AG04450 (cell line): ENCODE data around the gene NT5C2. TPM values are rescaled to one million over a fixed set of nuclear protein-coding genes. Genes with fewer than 3 reads are reported as not detected.
"Not testable (repeated sequence)": the region's sequence is repeated elsewhere in the genome, so short reads cannot be mapped to it uniquely, and the experiment has no call there.

Source experiments
- CTCF ChIA-PET: fragments of 300-600, 350-600 bp; formaldehyde crosslinking; extraction: SDS; loops from one replicate; lab custom pipeline; 2022; ENCODE audit warnings: antibody characterized with exemption, inconsistent platforms; lab: Charles Lee
- POLR2A ChIA-PET: fragments of 350-600 bp; formaldehyde crosslinking; extraction: SDS; loops from one replicate; lab custom pipeline; 2021; ENCODE audit warnings: antibody characterized with exemption, inconsistent platforms; lab: Yijun Ruan, JAX
- DNase-seq: peaks from one replicate; pipeline ENCODE4 v3.0.0-alpha.2; 2011; ENCODE audit warnings: low read depth, low spot score
- H3K27ac ChIP-seq: one replicate; pipeline ENCODE4 v1.5.1; 2012; ENCODE audit warnings: low read depth, low read length, control low read depth
- H3K27me3 ChIP-seq: one replicate; pipeline ENCODE4 v1.6.0; 2012; ENCODE audit warnings: low read length; ENCODE audit not compliant: control insufficient read depth, insufficient read depth
- H3K4me3 ChIP-seq: 2 replicates; pipeline ENCODE4 v1.5.1; 2011; ENCODE audit warnings: mild to moderate bottlenecking, low read depth, low read length, control low read depth
- H3K9me3 ChIP-seq: 2 replicates; pipeline ENCODE4 v1.5.1; 2012; ENCODE audit warnings: low read length; ENCODE audit not compliant: control insufficient read depth, insufficient read depth
- CTCF ChIP-seq: IDR thresholded peaks from 2 replicates; pipeline ENCODE4 v1.5.1; 2011; ENCODE audit warnings: low read depth, low read length, control low read depth, inconsistent platforms
- polyA plus RNA-seq: library from polyadenylated mRNA; depleted of rRNA; stranded (reverse); fragments of >200 nt; gene quantifications from 2 replicates; pipeline ENCODE4 v1.2.3, GENCODE V29; 2011

The NT5C2 gene
- polyA plus RNA-seq, 1 experiment: 117 TPM

GRCh38 chr10:103193820-103194529 is 903 bp upstream of the NT5C2 start:
- Histone ChIP-seq H3K27me3 (no peaks in the 10 kb centered on the region), H3K27ac (no peak overlapping the region), H3K4me3 (no peak overlapping the region), H3K9me3 (no peaks in the 10 kb centered on the region)
- no peak for DNase-seq
- ChIA-PET POLR2A (interaction anchor here (0.7 to 2.8 kb wide), 6 partner anchors 18 to 276 kb away, joined by 3 to 31 read pairs (median 6); partner anchors contain the start of gene CNNM2), CTCF (interaction anchor here (3.3 kb wide), 1 partner anchor 45 kb away, joined by 20 read pairs; no protein-coding TSS in a partner anchor)
- no peak for TF ChIP-seq CTCF

- no peaks in the 10 kb centered on the region for H3K27me3 ChIP-seq
- POLR2A ChIA-PET: interaction anchor here (0.6 to 2.8 kb wide), 12 partner anchors 24 to 323 kb away, joined by 3 to 31 read pairs (median 4); partner anchors contain the start of genes AS3MT and CNNM2
- H3K4me3 ChIP-seq: peak overlapping the region; percentile 83
- H3K9me3 ChIP-seq: no peaks in the 10 kb centered on the region
- peak; percentile 15 for DNase-seq
- CTCF ChIA-PET: interaction anchor here (0.6 to 3.3 kb wide), 5 partner anchors 38 to 164 kb away, joined by 3 to 28 read pairs (median 6); no protein-coding TSS in a partner anchor
- peak overlapping the region; percentile 92 for H3K27ac ChIP-seq
- no peak for TF ChIP-seq CTCF
Observed at GRCh38 chr10:103192451-103193106, 493 bp downstream of the NT5C2 start.

- no peaks in the 10 kb centered on the region for H3K9me3 ChIP-seq
- no peak for DNase-seq
- CTCF ChIA-PET: interaction anchor here (0.6 to 3.3 kb wide), 4 partner anchors 38 to 52 kb away, joined by 3 to 28 read pairs (median 12); no protein-coding TSS in a partner anchor
- H3K27me3 ChIP-seq: no peaks in the 10 kb centered on the region
- peak overlapping the region; percentile 92 for H3K27ac ChIP-seq
- POLR2A ChIA-PET: interaction anchor here (0.6 to 2.8 kb wide), 10 partner anchors 24 to 323 kb away, joined by 3 to 31 read pairs (median 4); partner anchors contain the start of gene AS3MT
- TF ChIP-seq CTCF: no peak
- H3K4me3 ChIP-seq: peak overlapping the region; percentile 83
Observed at GRCh38 chr10:103192089-103192450, 1.0 kb downstream of the NT5C2 start.

GRCh38 chr10:103191198-103191597 is 1.9 kb downstream of the NT5C2 start:
- H3K27ac ChIP-seq, H3K9me3 ChIP-seq, DNase-seq, H3K27me3 ChIP-seq: not testable (repeated sequence)
- H3K4me3 ChIP-seq: peak overlapping the region; percentile 83
- POLR2A ChIA-PET: interaction anchor here (0.7 to 2.8 kb wide), 3 partner anchors 37 to 64 kb away, joined by 5 to 31 read pairs (median 12); no protein-coding TSS in a partner anchor
- CTCF ChIA-PET: interaction anchor here (0.6 to 3.3 kb wide), 3 partner anchors 48 to 273 kb away, joined by 3 to 28 read pairs (median 20); no protein-coding TSS in a partner anchor

GRCh38 chr10:103188853-103189252 is 4.2 kb downstream of the NT5C2 start:
- POLR2A ChIA-PET: interaction anchor here (0.6 to 0.7 kb wide), 3 partner anchors 44 to 1390 kb away, joined by 3 to 6 read pairs (median 5); no protein-coding TSS in a partner anchor
- no peaks in the 10 kb centered on the region for H3K27me3 ChIP-seq
- H3K4me3 ChIP-seq: no peak overlapping the region
- no peak for DNase-seq
- CTCF ChIA-PET: interaction anchor here (0.7 to 1.7 kb wide), 2 partner anchors 39 to 56 kb away, joined by 3 to 6 read pairs; no protein-coding TSS in a partner anchor
- H3K9me3 ChIP-seq: no peaks in the 10 kb centered on the region
- H3K27ac ChIP-seq: no peak overlapping the region
- no peak for TF ChIP-seq CTCF
